ENCODE measurements around the gene MUC5B. TPM values are rescaled to one million over a fixed set of nuclear protein-coding genes. Genes with fewer than 3 reads are reported as not detected.

MUC5B gene
- total RNA-seq, 1 donor from 2014 or later = not detected

GRCh38 chr11:1230456-1231395 lies 7.9 kb downstream of the MUC5B start:
- intact Hi-C loops (cut with micrococcal nuclease) = no loop called here

GRCh38 chr11:1231396-1232020 lies 8.6 kb downstream of the MUC5B start:
- intact Hi-C loops (cut with micrococcal nuclease) = no loop called here

- intact Hi-C loops (cut with micrococcal nuclease) = no loop called here
Measured at GRCh38 chr11:1232021-1232882, 9.4 kb downstream of the MUC5B start.

- intact Hi-C loops (cut with micrococcal nuclease) = no loop called here
Measured at GRCh38 chr11:1232883-1233321, 10.0 kb downstream of the MUC5B start.

GRCh38 chr11:1233351-1234053 lies 10.6 kb downstream of the MUC5B start:
- intact Hi-C loops (cut with micrococcal nuclease) = no loop called here

GRCh38 chr11:1234054-1234720 lies 11.3 kb downstream of the MUC5B start:
- intact Hi-C loops (cut with micrococcal nuclease) = no loop called here

- intact Hi-C loops (cut with micrococcal nuclease) = no loop called here
Measured at GRCh38 chr11:1234771-1235305, 12.0 kb downstream of the MUC5B start.

GRCh38 chr11:1235306-1235900 lies 12.5 kb downstream of the MUC5B start:
- intact Hi-C loops (cut with micrococcal nuclease) = no loop called here

GRCh38 chr11:1235901-1236315 lies 13.0 kb downstream of the MUC5B start:
- intact Hi-C loops (cut with micrococcal nuclease) = no loop called here

- intact Hi-C loops (cut with micrococcal nuclease) = no loop called here
Measured at GRCh38 chr11:1236316-1237127, 13.7 kb downstream of the MUC5B start.

- intact Hi-C loops (cut with micrococcal nuclease) = no loop called here
Measured at GRCh38 chr11:1237128-1237580, 14.3 kb downstream of the MUC5B start.

- intact Hi-C loops (cut with micrococcal nuclease) = no loop called here
Measured at GRCh38 chr11:1237851-1238250, 15.0 kb downstream of the MUC5B start.

GRCh38 chr11:1238767-1239595 lies 16.1 kb downstream of the MUC5B start:
- intact Hi-C loops (cut with micrococcal nuclease) = no loop called here

- intact Hi-C loops (cut with micrococcal nuclease) = no loop called here
Measured at GRCh38 chr11:1239596-1240205, 16.8 kb downstream of the MUC5B start.

- intact Hi-C loops (cut with micrococcal nuclease) = no loop called here
Measured at GRCh38 chr11:1240771-1241170, 17.9 kb downstream of the MUC5B start.

- intact Hi-C loops (cut with micrococcal nuclease) = no loop called here
Measured at GRCh38 chr11:1241706-1242105, 18.8 kb downstream of the MUC5B start.

- intact Hi-C loops (cut with micrococcal nuclease) = no loop called here
Measured at GRCh38 chr11:1242289-1242688, 19.4 kb downstream of the MUC5B start.

Measured in T-helper 2 cell treated with Interferon-gamma antibody and Interleukin-4, amounts not matched to agents 100 ng/mL and 5 ng/mL, for 36 hours (primary cell).